Activated CD4-positive, alpha-beta memory T cell treated with anti-CD3 and anti-CD28 coated beads, Interleukin-2, amount 10 ng/mL, durations not matched to agents 7 days and 5 days (primary cell): ENCODE data around the gene CD48. TPM values are rescaled to one million over a fixed set of nuclear protein-coding genes. Genes with fewer than 3 reads are reported as not detected.
A peak's percentile ranks its signal among the peaks of the same experiment; 100 is the strongest.

Experiments
- CTCF ChIA-PET: fragments of 350-600 bp; sonication (Branson Sonifier 250); formaldehyde crosslinking; loops from one replicate; lab custom pipeline; 2021; ENCODE audit warnings: antibody characterized with exemption, inconsistent platforms; lab: Charles Lee
- POLR2A ChIA-PET: fragments of 350-600 bp; sonication (Branson Sonifier 250); formaldehyde crosslinking; loops from one replicate; lab custom pipeline; 2021; ENCODE audit warnings: antibody characterized with exemption; lab: Charles Lee
- DNase-seq: peaks from one replicate; pipeline ENCODE4 v3.0.0-alpha.2; 2020
- H3K27ac Mint-ChIP-seq: one replicate; pipeline ENCODE4 v1.8.0; 2021; ENCODE audit warnings: mild to moderate bottlenecking, mixed read lengths
- H3K27me3 Mint-ChIP-seq: one replicate; pipeline ENCODE4 v1.8.0; 2021; ENCODE audit warnings: mixed read lengths
- H3K36me3 Mint-ChIP-seq: one replicate; pipeline ENCODE4 v1.8.0; 2021; ENCODE audit warnings: low read depth, mixed read lengths
- H3K4me1 Mint-ChIP-seq: one replicate; pipeline ENCODE4 v1.8.0; 2021; ENCODE audit warnings: mixed read lengths
- H3K4me3 Mint-ChIP-seq: one replicate; pipeline ENCODE4 v1.8.0; 2021; ENCODE audit warnings: mild to moderate bottlenecking, mixed read lengths
- H3K9me3 Mint-ChIP-seq: one replicate; pipeline ENCODE4 v1.8.0; 2021; ENCODE audit warnings: mixed read lengths
- total RNA-seq, 2 experiments: library from RNA; stranded (reverse); gene quantifications; one replicate each; pipeline ENCODE4 v1.2.3, GENCODE V29; 2021

Gene CD48
- total RNA-seq, 2 experiments from 2014 or later: 403 to 404 TPM

DNA sequence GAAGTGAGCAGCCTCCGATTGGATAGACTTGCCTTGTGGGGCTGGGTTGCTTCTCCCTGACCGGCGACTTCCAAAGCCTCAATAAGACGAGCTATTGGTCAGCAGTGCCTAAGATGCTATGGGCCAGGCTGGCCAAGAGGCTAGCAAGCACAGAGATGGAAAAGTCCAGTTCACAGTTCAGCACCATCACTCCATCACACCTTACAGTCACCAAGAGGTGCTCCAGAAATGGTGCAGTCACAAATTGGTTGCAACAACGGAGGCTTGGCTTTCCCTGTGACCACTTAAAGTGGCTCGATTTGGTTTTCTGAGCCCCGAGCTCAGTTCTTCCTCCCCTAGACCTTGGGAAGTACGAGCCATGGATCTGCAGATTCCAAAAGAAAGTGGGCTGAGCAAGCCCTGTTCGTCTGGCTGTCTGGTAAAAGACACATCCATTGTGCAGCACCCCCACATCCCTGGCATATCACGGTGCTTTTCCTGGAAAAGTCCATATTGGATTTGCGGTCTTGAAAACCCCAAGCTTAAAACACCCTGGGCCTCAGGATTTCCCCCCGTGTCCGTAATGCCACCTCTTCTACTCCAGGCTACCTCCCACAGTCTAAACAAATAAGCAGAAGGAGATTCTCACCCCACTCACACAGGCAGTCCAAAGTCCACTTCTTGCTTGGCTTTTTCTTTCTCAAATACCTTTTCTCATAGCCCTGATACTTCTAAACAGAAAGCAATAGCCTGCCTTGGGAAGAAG is 66.1 kb downstream of the CD48 start:
- DNase-seq: no peak
- H3K36me3 Mint-ChIP-seq: peaks cover 60% of the 10 kb centered on the region
- H3K4me1 Mint-ChIP-seq: peaks cover 52% of the 10 kb centered on the region
- ChIA-PET POLR2A (interaction anchor here (0.8 to 10.9 kb wide), 16 partner anchors 8 to 400 kb away, joined by 3 to 362 read pairs (median 11); partner anchors contain the start of genes CD48 and USF1), CTCF (interaction anchor here (1.0 to 6.1 kb wide), 12 partner anchors 16 to 122 kb away, joined by 3 to 46 read pairs (median 11); no protein-coding TSS in a partner anchor)
- no peaks in the 10 kb centered on the region for H3K27me3 Mint-ChIP-seq
- H3K27ac Mint-ChIP-seq: peak overlapping the region; percentile 89
- H3K9me3 Mint-ChIP-seq: peaks cover 2% of the 10 kb centered on the region
- H3K4me3 Mint-ChIP-seq: peak overlapping the region; percentile 88

DNA sequence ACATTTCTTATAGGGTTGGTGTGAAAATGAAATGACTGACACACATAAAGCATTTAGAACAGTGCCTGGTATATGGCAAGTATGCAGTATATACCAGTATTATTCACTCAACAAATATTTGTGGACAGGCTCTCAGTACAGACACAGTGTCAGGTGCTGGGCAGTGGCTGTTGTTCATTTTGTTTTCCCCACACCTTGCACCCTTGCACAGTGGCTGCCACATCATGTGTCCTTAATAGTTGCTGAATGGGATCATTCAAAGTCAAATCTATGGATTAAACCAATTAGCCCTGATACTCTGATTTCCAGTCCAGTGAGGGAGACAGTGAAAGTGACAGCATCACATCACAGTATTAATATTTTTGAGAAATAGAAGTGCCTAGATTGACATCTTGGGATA is 67.2 kb downstream of the CD48 start:
- H3K4me1 Mint-ChIP-seq: peaks cover 57% of the 10 kb centered on the region
- POLR2A ChIA-PET: interaction anchor here (0.8 to 10.9 kb wide), 12 partner anchors 10 to 206 kb away, joined by 3 to 362 read pairs (median 14); partner anchors contain the start of gene CD48
- peaks cover 2% of the 10 kb centered on the region for H3K9me3 Mint-ChIP-seq
- DNase-seq: no peak
- CTCF ChIA-PET: interaction anchor here (1.2 to 6.1 kb wide), 6 partner anchors 18 to 37 kb away, joined by 3 to 46 read pairs (median 12); no protein-coding TSS in a partner anchor
- peak overlapping the region; percentile 89 for H3K27ac Mint-ChIP-seq
- no peaks in the 10 kb centered on the region for H3K27me3 Mint-ChIP-seq
- peaks cover 66% of the 10 kb centered on the region for H3K36me3 Mint-ChIP-seq
- peak overlapping the region; percentile 88 for H3K4me3 Mint-ChIP-seq

DNA sequence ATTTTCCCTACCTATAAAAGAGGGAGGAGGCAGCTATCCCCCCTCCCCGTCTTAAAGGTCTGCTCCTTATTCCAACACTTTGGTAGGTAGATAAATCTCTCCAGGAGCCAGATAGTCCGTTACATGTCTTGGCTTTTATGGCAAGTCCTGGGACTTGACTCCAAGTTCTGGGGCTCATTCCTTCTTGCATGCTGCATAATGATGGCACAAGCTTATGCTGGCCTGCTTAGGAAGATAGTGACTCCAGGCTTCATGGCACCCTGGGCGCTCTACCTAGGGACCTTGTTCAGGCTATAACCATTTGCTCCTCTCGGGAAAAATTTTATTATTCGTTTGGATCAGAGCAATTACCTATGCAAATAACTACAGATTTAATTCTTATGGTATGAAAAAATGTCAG is 68.5 kb downstream of the CD48 start:
- ChIA-PET CTCF (interaction anchor here (1.1 to 6.1 kb wide), 3 partner anchors 13 to 31 kb away, joined by 3 to 46 read pairs (median 6); no protein-coding TSS in a partner anchor), POLR2A (interaction anchor here (1.2 to 10.9 kb wide), 8 partner anchors 18 to 425 kb away, joined by 3 to 362 read pairs (median 4); partner anchors contain the start of gene CD48)
- peaks cover 60% of the 10 kb centered on the region for H3K4me1 Mint-ChIP-seq
- H3K27ac Mint-ChIP-seq: peak overlapping the region; percentile 89
- peaks cover 76% of the 10 kb centered on the region for H3K36me3 Mint-ChIP-seq
- no peaks in the 10 kb centered on the region for H3K27me3 Mint-ChIP-seq
- peak overlapping the region; percentile 88 for H3K4me3 Mint-ChIP-seq
- no peaks in the 10 kb centered on the region for H3K9me3 Mint-ChIP-seq
- DNase-seq: no peak

DNA sequence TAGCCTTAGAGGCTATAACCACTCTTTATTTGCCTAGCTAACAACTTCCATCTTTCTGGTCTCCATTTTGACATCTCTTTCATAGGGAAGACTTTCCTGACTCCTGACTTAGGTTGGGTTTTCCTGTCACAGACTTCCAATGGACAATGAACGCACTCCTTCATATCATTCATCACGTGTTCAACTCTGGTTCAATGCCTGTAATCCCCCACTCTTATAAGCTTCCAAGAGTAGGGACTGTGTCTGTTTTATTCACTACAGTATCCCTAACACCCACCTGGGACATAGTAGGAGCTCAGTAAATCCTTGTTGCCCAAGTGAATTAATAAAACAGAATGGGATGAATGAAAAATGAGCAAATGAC is 69.4 kb downstream of the CD48 start:
- CTCF ChIA-PET: interaction anchor here (0.9 to 1.5 kb wide), 6 partner anchors 13 to 35 kb away, joined by 3 to 6 read pairs (median 3); no protein-coding TSS in a partner anchor
- H3K4me1 Mint-ChIP-seq: peaks cover 62% of the 10 kb centered on the region
- H3K27me3 Mint-ChIP-seq: no peaks in the 10 kb centered on the region
- peaks cover 85% of the 10 kb centered on the region for H3K36me3 Mint-ChIP-seq
- POLR2A ChIA-PET: interaction anchor here (1.1 to 10.9 kb wide), 7 partner anchors 17 to 426 kb away, joined by 3 to 362 read pairs (median 3); no protein-coding TSS in a partner anchor
- peak overlapping the region; percentile 88 for H3K4me3 Mint-ChIP-seq
- DNase-seq: no peak
- H3K9me3 Mint-ChIP-seq: no peaks in the 10 kb centered on the region
- peak overlapping the region; percentile 89 for H3K27ac Mint-ChIP-seq

DNA sequence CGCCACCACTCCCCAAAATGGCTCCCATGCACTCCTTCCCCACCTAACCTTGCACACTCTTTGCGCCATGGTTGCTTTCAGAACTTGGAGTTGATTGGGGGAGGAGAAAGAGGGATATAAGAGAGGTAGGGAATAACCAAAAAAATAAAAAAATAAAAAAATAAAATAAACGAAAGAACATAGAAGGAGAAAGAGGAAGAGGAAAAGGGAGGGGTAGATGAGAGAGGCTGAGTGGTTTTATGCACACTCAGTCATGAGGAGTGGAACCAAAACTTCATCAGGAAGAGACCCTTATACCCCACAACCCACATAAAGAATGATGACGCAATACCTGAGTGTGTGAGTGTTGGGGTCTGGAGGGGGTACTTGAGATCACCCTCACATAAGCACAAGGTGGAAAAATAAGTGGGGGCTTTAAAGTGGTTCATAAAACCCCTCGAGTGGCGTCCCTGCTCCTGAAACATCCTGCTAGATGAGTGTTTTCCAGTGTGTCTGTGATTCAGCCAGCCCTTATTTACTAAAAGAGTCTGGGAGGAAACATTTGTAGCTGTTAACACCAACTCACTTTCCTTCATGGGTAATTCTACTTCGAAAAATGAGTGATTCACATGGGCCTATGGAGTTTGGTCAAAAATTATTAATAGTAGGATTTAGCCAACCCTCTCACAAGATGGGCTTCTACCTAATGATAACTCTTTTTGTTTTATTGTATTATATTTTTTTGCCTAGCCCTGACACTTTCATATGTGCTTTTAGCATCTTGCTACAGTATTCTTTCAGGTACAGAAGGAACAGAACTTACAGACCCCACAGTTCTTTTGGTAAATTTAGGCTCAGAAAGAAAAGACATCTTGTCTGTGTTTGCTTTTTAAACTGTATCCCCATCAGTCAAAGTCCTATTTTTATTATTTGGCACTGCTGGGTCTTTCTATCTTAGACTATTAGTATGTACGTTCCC is 70.0 kb downstream of the CD48 start:
- Mint-ChIP-seq H3K36me3 (peaks cover 91% of the 10 kb centered on the region), H3K9me3 (no peaks in the 10 kb centered on the region), H3K27me3 (no peaks in the 10 kb centered on the region), H3K4me1 (peaks cover 67% of the 10 kb centered on the region), H3K4me3 (peak overlapping the region; percentile 88), H3K27ac (peak overlapping the region; percentile 89)
- no peak for DNase-seq
- CTCF ChIA-PET: interaction anchor here (0.9 to 1.8 kb wide), 10 partner anchors 12 to 66 kb away, joined by 3 to 12 read pairs (median 6); no protein-coding TSS in a partner anchor
- POLR2A ChIA-PET: interaction anchor here (1.1 to 10.9 kb wide), 10 partner anchors 15 to 426 kb away, joined by 3 to 362 read pairs (median 16); no protein-coding TSS in a partner anchor

DNA sequence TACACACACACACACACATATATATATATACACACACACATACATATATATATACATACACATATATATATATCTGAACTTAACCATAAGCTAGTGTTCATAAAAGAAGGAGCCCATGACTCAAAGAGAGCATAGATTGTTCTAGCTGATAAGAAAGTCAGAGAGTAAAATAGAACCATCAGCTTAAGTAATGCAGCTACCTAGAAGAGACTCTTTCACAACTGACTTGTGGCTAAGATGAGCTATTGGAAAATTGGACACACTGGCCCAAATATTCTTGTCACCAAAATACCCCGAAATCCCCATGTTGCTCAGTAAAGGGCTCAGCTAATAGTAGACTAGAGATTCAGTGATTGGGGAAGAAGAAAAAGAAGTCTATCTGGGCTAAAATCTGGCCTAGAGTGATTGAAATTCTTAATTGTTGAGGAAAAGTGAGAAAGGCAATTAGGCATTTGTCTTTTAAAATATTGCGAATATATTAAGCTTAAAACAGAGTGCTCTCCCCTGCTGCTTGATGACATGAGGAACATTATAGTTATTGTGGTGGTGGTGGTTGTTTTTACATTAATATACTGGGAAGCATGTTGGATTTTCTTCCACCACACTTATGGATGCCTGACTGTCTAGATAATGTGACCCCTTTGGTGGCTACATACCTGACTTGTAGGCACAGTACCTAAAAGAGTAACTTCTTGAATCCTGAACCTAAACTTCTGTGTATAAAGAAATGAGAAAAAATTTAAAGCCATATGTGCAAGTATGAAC is 71.1 kb downstream of the CD48 start:
- Mint-ChIP-seq H3K36me3 (peaks cover 94% of the 10 kb centered on the region), H3K4me3 (peak overlapping the region; percentile 88), H3K27ac (peak overlapping the region; percentile 89), H3K27me3 (no peaks in the 10 kb centered on the region), H3K9me3 (no peaks in the 10 kb centered on the region), H3K4me1 (peaks cover 77% of the 10 kb centered on the region)
- ChIA-PET POLR2A (interaction anchor here (1.1 to 2.5 kb wide), 15 partner anchors 8 to 211 kb away, joined by 3 to 176 read pairs (median 9); partner anchors contain the start of genes CD48 and SLAMF6), CTCF (interaction anchor here (0.5 to 2.1 kb wide), 14 partner anchors 11 to 197 kb away, joined by 3 to 12 read pairs (median 6); no protein-coding TSS in a partner anchor)
- DNase-seq: no peak

DNA sequence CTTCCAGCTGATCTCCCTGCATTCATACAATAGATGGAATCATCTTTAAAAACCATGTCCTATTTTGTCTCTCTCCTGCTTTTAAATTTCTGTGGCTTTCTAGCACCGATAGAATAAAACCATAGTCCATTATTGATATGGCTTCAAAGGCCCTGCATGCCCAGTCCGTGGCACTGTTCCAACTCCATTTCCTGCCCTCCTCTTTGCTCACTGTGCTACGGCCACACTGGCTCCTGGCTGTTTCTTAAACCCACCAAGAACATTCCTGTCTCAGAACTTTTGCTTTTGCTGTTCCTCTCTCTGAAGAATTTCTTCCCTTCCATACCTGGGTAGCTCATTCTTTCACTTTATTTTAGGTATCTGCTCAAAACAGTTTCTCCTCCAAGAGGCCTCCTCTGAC is 72.0 kb downstream of the CD48 start:
- Mint-ChIP-seq H3K4me1 (peaks cover 85% of the 10 kb centered on the region), H3K9me3 (no peaks in the 10 kb centered on the region), H3K36me3 (peaks cover 93% of the 10 kb centered on the region), H3K27ac (peak overlapping the region; percentile 95), H3K27me3 (no peaks in the 10 kb centered on the region), H3K4me3 (peak overlapping the region; percentile 70)
- ChIA-PET POLR2A (interaction anchor here (0.9 to 2.5 kb wide), 14 partner anchors 8 to 210 kb away, joined by 3 to 176 read pairs (median 7); partner anchors contain the start of genes CD48 and SLAMF6), CTCF (interaction anchor here (1.1 to 2.1 kb wide), 12 partner anchors 10 to 138 kb away, joined by 3 to 12 read pairs (median 6); no protein-coding TSS in a partner anchor)
- DNase-seq: no peak

DNA sequence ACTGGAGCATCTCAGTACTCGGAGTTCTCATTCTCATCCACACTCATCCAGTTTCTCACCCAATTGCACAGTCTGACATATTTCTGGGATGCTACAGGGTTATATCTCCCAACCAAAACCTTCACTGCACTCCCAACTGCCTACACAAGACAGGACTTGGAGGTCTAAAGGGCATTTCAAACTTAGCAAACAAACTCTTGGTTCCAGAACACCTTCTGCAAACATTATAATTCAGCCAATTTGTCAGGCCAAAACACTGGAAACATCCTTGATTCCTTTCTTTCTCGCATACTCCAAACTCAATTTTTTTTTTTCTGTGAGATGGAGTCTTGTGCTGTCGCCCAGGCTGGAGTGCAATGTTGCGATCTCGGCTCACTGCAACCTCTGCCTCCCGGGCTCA is 72.7 kb downstream of the CD48 start:
- no peaks in the 10 kb centered on the region for H3K27me3 Mint-ChIP-seq
- ChIA-PET POLR2A (interaction anchor here (0.9 to 2.5 kb wide), 9 partner anchors 12 to 210 kb away, joined by 3 to 176 read pairs (median 12); no protein-coding TSS in a partner anchor), CTCF (interaction anchor here (1.2 to 2.1 kb wide), 3 partner anchors 17 to 129 kb away, joined by 4 to 11 read pairs (median 5); no protein-coding TSS in a partner anchor)
- no peaks in the 10 kb centered on the region for H3K9me3 Mint-ChIP-seq
- H3K36me3 Mint-ChIP-seq: peaks cover 93% of the 10 kb centered on the region
- peak overlapping the region; percentile 70 for H3K4me3 Mint-ChIP-seq
- DNase-seq: no peak
- peaks cover 89% of the 10 kb centered on the region for H3K4me1 Mint-ChIP-seq
- peak overlapping the region; percentile 95 for H3K27ac Mint-ChIP-seq

DNA sequence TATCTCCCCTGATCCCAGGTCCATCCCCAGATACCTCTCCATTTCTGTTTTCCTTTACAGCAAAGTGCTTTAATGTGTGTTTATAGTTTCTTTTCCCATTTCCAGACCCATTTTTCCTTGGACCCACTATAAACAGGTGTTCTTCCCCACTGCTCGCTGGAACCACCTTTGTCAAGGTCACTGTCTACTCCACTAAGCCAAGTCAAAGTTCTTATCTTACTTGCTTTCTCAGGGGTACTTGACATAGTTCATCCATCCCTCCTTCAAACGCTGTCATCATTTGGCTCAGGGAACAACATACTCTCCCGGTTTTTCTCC is 73.1 kb downstream of the CD48 start:
- ChIA-PET POLR2A (interaction anchor here (1.0 to 2.5 kb wide), 6 partner anchors 8 to 27 kb away, joined by 3 to 176 read pairs (median 11); partner anchors contain the start of gene SLAMF1), CTCF (interaction anchor here (0.8 to 1.2 kb wide), 3 partner anchors 8 to 10 kb away, joined by 3 to 4 read pairs (median 3); no protein-coding TSS in a partner anchor)
- peaks cover 93% of the 10 kb centered on the region for H3K4me1 Mint-ChIP-seq
- H3K27me3 Mint-ChIP-seq: no peaks in the 10 kb centered on the region
- no peak for DNase-seq
- peaks cover 93% of the 10 kb centered on the region for H3K36me3 Mint-ChIP-seq
- peak overlapping the region; percentile 95 for H3K27ac Mint-ChIP-seq
- peak overlapping the region; percentile 70 for H3K4me3 Mint-ChIP-seq
- H3K9me3 Mint-ChIP-seq: no peaks in the 10 kb centered on the region

DNA sequence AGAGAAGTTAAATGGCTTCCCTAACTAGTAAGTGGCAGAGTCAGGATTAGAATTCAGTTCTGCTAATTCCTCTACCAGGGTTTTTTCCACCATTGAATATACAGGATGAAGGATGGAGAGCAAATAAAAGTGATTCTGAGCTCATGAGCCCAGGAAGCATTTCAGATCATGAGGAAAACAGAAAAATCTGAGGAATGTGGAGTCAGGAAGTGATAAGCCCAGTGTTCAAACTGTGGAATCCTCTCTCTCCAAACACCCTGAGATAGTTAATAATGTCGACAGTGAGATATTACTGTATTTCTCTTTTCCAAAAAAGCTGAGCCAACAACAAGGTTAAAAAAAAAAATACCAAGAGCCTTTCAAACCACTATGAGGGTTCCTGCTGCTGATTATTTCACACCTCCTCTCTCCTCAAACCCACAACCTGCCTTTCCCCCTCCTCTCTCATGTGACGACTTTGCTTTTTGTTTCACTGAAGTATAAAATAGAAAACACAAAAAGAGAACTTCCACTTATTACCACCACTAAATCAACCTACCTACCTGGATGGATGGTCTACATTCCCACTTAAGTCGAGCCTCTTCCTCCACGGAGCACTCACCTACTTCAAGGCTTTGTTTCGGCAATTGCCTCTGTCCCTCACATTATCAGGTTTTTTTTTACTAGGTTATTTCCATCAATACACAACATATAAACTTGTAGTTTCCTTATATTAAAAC is 73.6 kb downstream of the CD48 start:
- peaks cover 93% of the 10 kb centered on the region for H3K36me3 Mint-ChIP-seq
- H3K4me3 Mint-ChIP-seq: peak overlapping the region; percentile 70
- H3K27ac Mint-ChIP-seq: peak overlapping the region; percentile 95
- no peaks in the 10 kb centered on the region for H3K27me3 Mint-ChIP-seq
- H3K9me3 Mint-ChIP-seq: no peaks in the 10 kb centered on the region
- ChIA-PET POLR2A (interaction anchor here (1.0 to 1.8 kb wide), 5 partner anchors 8 to 27 kb away, joined by 3 to 11 read pairs (median 10); partner anchors contain the start of gene SLAMF1), CTCF (interaction anchor here (0.8 to 1.2 kb wide), 3 partner anchors 8 to 9 kb away, joined by 3 to 4 read pairs (median 3); no protein-coding TSS in a partner anchor)
- H3K4me1 Mint-ChIP-seq: peaks cover 95% of the 10 kb centered on the region
- peak; percentile 73 for DNase-seq
